Osteoblast (primary cell): ENCODE measurements around the gene SWAP70. TPM values are rescaled to one million over a fixed set of nuclear protein-coding genes. Genes with fewer than 3 reads are reported as not detected.
A peak's percentile ranks its signal among the peaks of the same experiment; 100 is the strongest.

Source experiments
- DNase-seq: peaks from one replicate; pipeline ENCODE4 v3.0.0; 2011; ENCODE audit warnings: low spot score, mixed read lengths; ENCODE audit not compliant: insufficient read length; ENCODE audit errors: missing footprints
- H2AFZ ChIP-seq: 2 replicates; pipeline ENCODE4 v1.6.0; 2011; ENCODE audit warnings: mild to moderate bottlenecking, low read length
- H3K27ac ChIP-seq: 2 replicates; pipeline ENCODE4 v1.5.1; 2011; ENCODE audit warnings: mild to moderate bottlenecking, low read depth, low read length, moderate library complexity
- H3K27me3 ChIP-seq: 2 replicates; pipeline ENCODE4 v1.6.0; 2012; ENCODE audit warnings: mild to moderate bottlenecking, control low read depth, inconsistent platforms, low read length, moderate library complexity; ENCODE audit not compliant: insufficient read depth
- H3K36me3 ChIP-seq: 2 replicates; pipeline ENCODE4 v1.5.1; 2011; ENCODE audit warnings: mild to moderate bottlenecking, low read length, control low read depth, moderate library complexity; ENCODE audit not compliant: insufficient read depth
- H3K4me1 ChIP-seq: 2 replicates; pipeline ENCODE4 v1.5.1; 2011; ENCODE audit warnings: mild to moderate bottlenecking, low read length, control low read depth, moderate library complexity; ENCODE audit not compliant: insufficient read depth
- H3K4me2 ChIP-seq: 2 replicates; pipeline ENCODE4 v1.6.0; 2011; ENCODE audit warnings: mild to moderate bottlenecking, low read length; ENCODE audit not compliant: insufficient read depth
- H3K4me3 ChIP-seq: fragments of 200-600 bp; sonication (generic); 3 replicates; pipeline ENCODE4 v1.5.1; 2012; ENCODE audit warnings: mild to moderate bottlenecking, low read length, inconsistent platforms; ENCODE audit not compliant: insufficient read depth
- H3K79me2 ChIP-seq: 2 replicates; pipeline ENCODE4 v1.6.0; 2012; ENCODE audit warnings: mild to moderate bottlenecking, low read length, control low read depth, inconsistent platforms; ENCODE audit not compliant: insufficient read depth
- H3K9me3 ChIP-seq: 2 replicates; pipeline ENCODE4 v1.5.1; 2011; ENCODE audit warnings: low read depth, low read length, control low read depth
- H4K20me1 ChIP-seq: 2 replicates; pipeline ENCODE4 v1.6.0; 2012; ENCODE audit warnings: mild to moderate bottlenecking, low read length, control low read depth; ENCODE audit not compliant: insufficient read depth
- total RNA-seq: library from RNA; depleted of rRNA; stranded (reverse); fragments of >200 nt; gene quantifications from 2 replicates; pipeline ENCODE4 v1.2.3, GENCODE V29; 2012
- TF ChIP-seq, protein P1 (sequence below): IDR thresholded peaks from 2 replicates; pipeline ENCODE4 v1.5.1; 2011; ENCODE audit warnings: mild to moderate bottlenecking, low read depth, low read length, moderate library complexity; ENCODE audit errors: extremely low read depth

Gene SWAP70
- total RNA-seq, 1 donor: 62.2 TPM

DNA sequence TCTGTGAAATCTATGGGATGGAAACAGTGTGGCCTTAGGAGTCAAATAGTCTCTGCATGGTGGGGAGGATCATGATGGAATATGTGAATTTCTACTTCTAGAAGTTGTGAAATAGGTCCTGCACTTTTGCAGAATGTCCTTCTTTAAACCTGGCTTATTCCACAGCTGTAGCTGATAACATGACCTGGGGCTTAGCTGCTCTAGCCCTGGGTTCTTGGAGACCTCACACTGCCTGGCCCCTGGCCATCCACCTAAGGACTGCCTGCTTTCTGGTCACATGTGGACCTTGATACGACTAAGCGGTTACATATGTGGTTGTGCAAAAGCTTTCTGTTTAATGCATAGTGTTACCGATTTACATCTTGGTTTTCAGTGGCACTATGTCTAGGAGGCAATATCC is 88.2 kb downstream of the SWAP70 start:
- no peaks in the 10 kb centered on the region for H3K9me3 ChIP-seq
- H2AFZ ChIP-seq: no peak overlapping the region
- H3K4me2 ChIP-seq: no peak overlapping the region
- TF ChIP-seq, protein P1, sequence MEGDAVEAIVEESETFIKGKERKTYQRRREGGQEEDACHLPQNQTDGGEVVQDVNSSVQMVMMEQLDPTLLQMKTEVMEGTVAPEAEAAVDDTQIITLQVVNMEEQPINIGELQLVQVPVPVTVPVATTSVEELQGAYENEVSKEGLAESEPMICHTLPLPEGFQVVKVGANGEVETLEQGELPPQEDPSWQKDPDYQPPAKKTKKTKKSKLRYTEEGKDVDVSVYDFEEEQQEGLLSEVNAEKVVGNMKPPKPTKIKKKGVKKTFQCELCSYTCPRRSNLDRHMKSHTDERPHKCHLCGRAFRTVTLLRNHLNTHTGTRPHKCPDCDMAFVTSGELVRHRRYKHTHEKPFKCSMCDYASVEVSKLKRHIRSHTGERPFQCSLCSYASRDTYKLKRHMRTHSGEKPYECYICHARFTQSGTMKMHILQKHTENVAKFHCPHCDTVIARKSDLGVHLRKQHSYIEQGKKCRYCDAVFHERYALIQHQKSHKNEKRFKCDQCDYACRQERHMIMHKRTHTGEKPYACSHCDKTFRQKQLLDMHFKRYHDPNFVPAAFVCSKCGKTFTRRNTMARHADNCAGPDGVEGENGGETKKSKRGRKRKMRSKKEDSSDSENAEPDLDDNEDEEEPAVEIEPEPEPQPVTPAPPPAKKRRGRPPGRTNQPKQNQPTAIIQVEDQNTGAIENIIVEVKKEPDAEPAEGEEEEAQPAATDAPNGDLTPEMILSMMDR: no peak
- DNase-seq: peak; percentile 61
- H3K36me3 ChIP-seq: peaks cover 9% of the 10 kb centered on the region
- H3K79me2 ChIP-seq: no peaks in the 10 kb centered on the region
- H3K4me3 ChIP-seq: no peak overlapping the region
- peak overlapping the region; percentile 93 for H3K27ac ChIP-seq
- H3K4me1 ChIP-seq: peaks cover 53% of the 10 kb centered on the region
- no peaks in the 10 kb centered on the region for H4K20me1 ChIP-seq
- no peaks in the 10 kb centered on the region for H3K27me3 ChIP-seq

DNA sequence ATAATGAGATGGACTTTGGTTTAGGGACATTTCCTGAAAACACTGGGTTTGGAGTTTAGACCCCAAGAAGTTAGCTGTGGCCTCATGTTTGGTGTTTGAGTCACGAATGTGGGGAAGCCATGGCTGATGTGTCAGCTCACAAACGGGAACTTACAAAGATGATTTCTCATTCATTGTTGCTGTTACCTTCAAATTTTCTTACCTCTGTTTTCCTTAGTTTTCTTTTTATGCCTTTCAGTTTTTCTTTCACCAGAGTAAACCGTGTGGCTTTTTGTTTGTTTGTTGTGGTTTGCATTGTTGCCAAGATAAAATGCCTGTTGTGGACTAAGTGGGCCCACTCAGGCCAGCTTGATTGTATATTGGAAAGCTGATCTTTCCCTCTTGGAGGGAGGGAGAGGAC is 89.1 kb downstream of the SWAP70 start:
- Histone ChIP-seq H3K9me3 (no peaks in the 10 kb centered on the region), H3K4me2 (peak overlapping the region; percentile 67), H3K4me3 (peak overlapping the region; percentile 15), H3K36me3 (peaks cover 9% of the 10 kb centered on the region), H3K27me3 (no peaks in the 10 kb centered on the region), H3K4me1 (peaks cover 57% of the 10 kb centered on the region), H3K27ac (peak overlapping the region; percentile 93), H4K20me1 (no peaks in the 10 kb centered on the region), H3K79me2 (no peaks in the 10 kb centered on the region), H2AFZ (no peak overlapping the region)
- peak; percentile 84 for DNase-seq
- TF ChIP-seq, protein P1: no peak

DNA sequence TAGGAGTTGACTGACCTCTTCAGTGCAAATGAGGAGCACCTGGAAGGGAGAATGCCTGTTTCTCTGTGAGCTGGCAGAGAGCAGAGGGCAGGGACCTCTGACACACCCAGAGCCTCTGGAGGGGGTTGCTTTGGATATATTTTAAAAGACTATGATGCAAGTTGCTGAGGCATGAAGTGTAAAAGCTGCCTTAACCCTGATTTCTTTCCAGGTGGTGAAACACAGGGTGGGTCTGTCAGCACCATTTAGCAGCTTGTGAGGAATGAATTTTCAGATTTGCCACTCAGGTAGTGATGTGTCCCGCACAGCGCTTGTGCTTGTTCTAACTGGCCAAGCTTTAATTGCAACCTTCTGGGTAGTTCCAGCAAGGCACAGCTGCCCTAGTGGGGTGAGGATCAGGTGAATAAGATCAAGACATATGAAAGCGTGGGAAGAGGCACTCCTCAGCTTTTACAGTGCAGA is 90.2 kb downstream of the SWAP70 start:
- TF ChIP-seq, protein P1: no peak
- Histone ChIP-seq H3K4me2 (peak overlapping the region; percentile 5), H4K20me1 (no peaks in the 10 kb centered on the region), H3K27ac (peak overlapping the region; percentile 93), H3K79me2 (no peaks in the 10 kb centered on the region), H2AFZ (no peak overlapping the region), H3K4me3 (no peak overlapping the region), H3K27me3 (no peaks in the 10 kb centered on the region), H3K9me3 (no peaks in the 10 kb centered on the region), H3K4me1 (peaks cover 58% of the 10 kb centered on the region), H3K36me3 (peaks cover 9% of the 10 kb centered on the region)
- DNase-seq: no peak

DNA sequence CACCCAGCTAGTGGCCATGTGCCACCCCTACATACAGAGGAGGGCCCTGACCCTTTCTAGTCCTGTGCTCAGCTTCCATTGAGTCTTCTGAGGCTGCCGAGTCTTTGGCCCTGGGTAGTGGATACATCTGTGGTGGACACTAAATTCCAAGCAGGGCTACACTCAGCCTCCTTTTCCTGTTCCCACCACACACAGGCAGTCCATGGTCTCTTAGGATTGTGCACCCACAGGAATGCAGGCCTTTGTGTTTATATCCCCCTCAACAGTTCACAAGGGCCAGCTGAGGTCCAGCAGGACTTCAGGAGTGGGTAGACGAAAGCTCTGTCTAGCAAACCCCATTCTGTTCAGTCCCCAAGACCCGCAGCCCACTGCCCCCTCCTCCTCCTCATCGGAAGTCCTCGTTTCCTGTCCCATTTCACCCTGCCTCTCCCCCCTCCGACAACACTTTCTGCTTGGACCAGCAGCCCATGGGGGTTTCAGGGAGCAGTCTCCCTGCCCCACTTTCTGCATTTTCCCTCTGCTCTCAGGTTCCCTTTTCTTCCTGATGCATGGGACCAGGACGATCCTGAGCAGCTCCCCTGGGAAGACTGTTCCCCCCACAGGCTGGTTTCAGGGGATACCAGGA is 91.8 kb downstream of the SWAP70 start:
- no peaks in the 10 kb centered on the region for H3K79me2 ChIP-seq
- H3K9me3 ChIP-seq: no peaks in the 10 kb centered on the region
- peaks cover 75% of the 10 kb centered on the region for H3K4me1 ChIP-seq
- no peaks in the 10 kb centered on the region for H4K20me1 ChIP-seq
- H3K27me3 ChIP-seq: no peaks in the 10 kb centered on the region
- no peak overlapping the region for H2AFZ ChIP-seq
- H3K36me3 ChIP-seq: peaks cover 2% of the 10 kb centered on the region
- peak overlapping the region; percentile 93 for H3K27ac ChIP-seq
- H3K4me2 ChIP-seq: peak overlapping the region; percentile 17
- TF ChIP-seq, protein P1: no peak
- DNase-seq: peak; percentile 95
- no peak overlapping the region for H3K4me3 ChIP-seq
